ENCODE measurements around the gene DNMT3B. TPM values are rescaled to one million over a fixed set of nuclear protein-coding genes. Genes with fewer than 3 reads are reported as not detected.

DNMT3B gene
- polyA plus RNA-seq, 3 donors, result 0.39 to 0.44 TPM; not detected in 1

DNA sequence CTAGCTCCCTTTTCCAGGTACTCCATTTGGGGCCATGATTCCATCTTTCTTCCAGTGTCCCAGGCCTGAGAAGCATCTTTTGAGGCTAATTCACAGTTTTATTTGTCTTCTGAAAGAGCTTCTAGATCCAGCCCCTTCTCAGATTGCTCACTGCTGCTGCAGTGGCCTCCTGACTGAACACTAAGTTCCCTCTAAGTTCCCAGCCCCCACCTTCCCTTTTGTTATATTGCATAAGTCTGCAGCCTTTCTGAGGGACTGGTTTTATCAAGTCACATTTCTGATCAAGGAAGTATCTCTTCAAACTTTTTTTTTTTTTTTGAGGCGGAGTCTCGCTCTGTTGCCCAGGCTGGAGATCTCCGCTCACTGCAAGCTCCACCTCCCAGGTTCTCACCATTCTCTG is 68.3 kb downstream of the DNMT3B start:
- Histone ChIP-seq H3K9me3 (replicated peaks in 1 of 2; ENCODE audit: control insufficient read depth in 1 of 2, insufficient read depth in 1 of 2, low read length in 2 of 2) (no peaks in the 10 kb centered on the region), H3K36me3 (replicated peaks in 1 of 2; ENCODE audit: control insufficient read depth in 1 of 2, insufficient read depth in 2 of 2, low read length in 2 of 2) (peaks cover 47 to 80% of the 10 kb centered on the region in 2 donors), H3K9ac (ENCODE audit: insufficient read depth, low read length, poor library complexity, severe bottlenecking) (peak overlapping the region; percentile 42), H3K4me3 (replicated peaks in 1 of 3; ENCODE audit: low read depth in 2 of 3, low read length in 3 of 3) (peak overlapping the region in 1 of 3 experiments; percentile 43), H3K27me3 (ENCODE audit: control insufficient read depth in 2 of 2, insufficient read depth in 2 of 2, low read length in 2 of 2) (no peaks in the 10 kb centered on the region), H3K27ac (ENCODE audit: low read depth in 1 of 2, low read length in 2 of 2) (peak overlapping the region; percentile 85 to 87), H3K4me2 (replicated peaks; ENCODE audit: extremely low read depth, low read length, poor library complexity, severe bottlenecking) (peak overlapping the region; percentile 50), H4K20me1 (ENCODE audit: insufficient read depth, low read length) (peaks cover 59% of the 10 kb centered on the region), H3K4me1 (ENCODE audit: control insufficient read depth in 1 of 2, insufficient read depth in 2 of 2, low read length in 2 of 2) (peaks cover 19 to 23% of the 10 kb centered on the region in 2 donors), H3K79me2 (ENCODE audit: insufficient read depth, low read length) (peaks cover 100% of the 10 kb centered on the region), H2AFZ (ENCODE audit: insufficient read depth, low read depth, low read length, poor library complexity, severe bottlenecking) (no peak overlapping the region)
- Mint-ChIP-seq H3K27me3 (ENCODE audit: low read depth in 3 of 3) (peaks cover 0 to under 1% (median 0%) of the 10 kb centered on the region in 3 donors), H3K9me3 (peaks cover 0 to 3% (median 0%) of the 10 kb centered on the region in 7 donors), H3K4me1 (peaks cover 29% of the 10 kb centered on the region), H3K27ac (peak overlapping the region; percentile 89 to 98 (median 94)), H3K36me3 (peaks cover 51 to 79% of the 10 kb centered on the region in 2 donors), H3K4me3 (peak overlapping the region; percentile 51 to 77)
- no CpG with 5 or more reads among the region's 3 CpGs for WGBS (ENCODE audit: insufficient coverage)
- TF ChIP-seq, protein P1, sequence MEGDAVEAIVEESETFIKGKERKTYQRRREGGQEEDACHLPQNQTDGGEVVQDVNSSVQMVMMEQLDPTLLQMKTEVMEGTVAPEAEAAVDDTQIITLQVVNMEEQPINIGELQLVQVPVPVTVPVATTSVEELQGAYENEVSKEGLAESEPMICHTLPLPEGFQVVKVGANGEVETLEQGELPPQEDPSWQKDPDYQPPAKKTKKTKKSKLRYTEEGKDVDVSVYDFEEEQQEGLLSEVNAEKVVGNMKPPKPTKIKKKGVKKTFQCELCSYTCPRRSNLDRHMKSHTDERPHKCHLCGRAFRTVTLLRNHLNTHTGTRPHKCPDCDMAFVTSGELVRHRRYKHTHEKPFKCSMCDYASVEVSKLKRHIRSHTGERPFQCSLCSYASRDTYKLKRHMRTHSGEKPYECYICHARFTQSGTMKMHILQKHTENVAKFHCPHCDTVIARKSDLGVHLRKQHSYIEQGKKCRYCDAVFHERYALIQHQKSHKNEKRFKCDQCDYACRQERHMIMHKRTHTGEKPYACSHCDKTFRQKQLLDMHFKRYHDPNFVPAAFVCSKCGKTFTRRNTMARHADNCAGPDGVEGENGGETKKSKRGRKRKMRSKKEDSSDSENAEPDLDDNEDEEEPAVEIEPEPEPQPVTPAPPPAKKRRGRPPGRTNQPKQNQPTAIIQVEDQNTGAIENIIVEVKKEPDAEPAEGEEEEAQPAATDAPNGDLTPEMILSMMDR (IDR thresholded peaks at IDR 0.05), result no peak
- intact Hi-C loops (cut with micrococcal nuclease), result no loop called here
- DNase-seq, result peak; percentile 89 to 92 (median 90)

DNA sequence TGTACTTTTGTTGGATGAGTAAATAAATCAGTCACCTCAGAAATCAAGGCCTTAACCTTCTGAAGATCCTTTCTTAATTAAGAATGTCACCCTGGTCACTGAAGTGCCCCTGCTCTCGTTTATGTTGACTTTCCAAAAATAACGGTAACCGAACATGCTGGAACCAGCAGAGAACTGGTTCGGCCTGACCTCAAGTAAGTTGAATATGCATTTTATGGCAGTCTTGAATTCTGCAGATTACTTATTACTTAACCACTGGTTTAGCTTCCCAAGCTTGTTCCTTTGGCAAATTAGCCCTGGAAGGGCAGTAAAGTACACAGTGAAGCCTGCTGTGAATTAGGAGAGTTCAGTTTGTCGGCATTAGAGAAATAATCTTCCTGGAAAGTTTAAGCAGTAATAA is 69.8 kb downstream of the DNMT3B start:
- peak overlapping the region in 1 of 7 donors; percentile 52 for H3K27ac Mint-ChIP-seq
- H3K27me3 Mint-ChIP-seq (ENCODE audit: low read depth in 3 of 3), result peaks cover 0 to 1% (median 0%) of the 10 kb centered on the region in 3 donors
- H4K20me1 ChIP-seq (ENCODE audit: insufficient read depth, low read length), result peaks cover 65% of the 10 kb centered on the region
- intact Hi-C loops (cut with micrococcal nuclease), result no loop called here
- H3K79me2 ChIP-seq (ENCODE audit: insufficient read depth, low read length), result peaks cover 99% of the 10 kb centered on the region
- peak overlapping the region in 1 of 2 donors; percentile 17 for H3K27ac ChIP-seq (ENCODE audit: low read depth in 1 of 2, low read length in 2 of 2)
- H3K9ac ChIP-seq (ENCODE audit: insufficient read depth, low read length, poor library complexity, severe bottlenecking), result no peak overlapping the region
- H3K4me2 ChIP-seq (replicated peaks; ENCODE audit: extremely low read depth, low read length, poor library complexity, severe bottlenecking), result no peak overlapping the region
- H3K27me3 ChIP-seq (ENCODE audit: control insufficient read depth in 2 of 2, insufficient read depth in 2 of 2, low read length in 2 of 2), result no peaks in the 10 kb centered on the region
- H3K4me1 Mint-ChIP-seq, result peaks cover 29% of the 10 kb centered on the region
- H2AFZ ChIP-seq (ENCODE audit: insufficient read depth, low read depth, low read length, poor library complexity, severe bottlenecking), result no peak overlapping the region
- no peak overlapping the region for H3K4me3 Mint-ChIP-seq
- H3K4me1 ChIP-seq (ENCODE audit: control insufficient read depth in 1 of 2, insufficient read depth in 2 of 2, low read length in 2 of 2), result peaks cover 19 to 23% of the 10 kb centered on the region in 2 donors
- H3K4me3 ChIP-seq (replicated peaks in 1 of 3; ENCODE audit: low read depth in 2 of 3, low read length in 3 of 3), result no peak overlapping the region
- DNase-seq, result no peak
- no peaks in the 10 kb centered on the region for H3K9me3 ChIP-seq (replicated peaks in 1 of 2; ENCODE audit: control insufficient read depth in 1 of 2, insufficient read depth in 1 of 2, low read length in 2 of 2)
- peaks cover 49 to 83% of the 10 kb centered on the region in 2 donors for H3K36me3 ChIP-seq (replicated peaks in 1 of 2; ENCODE audit: control insufficient read depth in 1 of 2, insufficient read depth in 2 of 2, low read length in 2 of 2)
- TF ChIP-seq, protein P1 (IDR thresholded peaks at IDR 0.05), result no peak
- WGBS (ENCODE audit: insufficient coverage), result 89% methylated on average over 3 of the region's 5 CpGs
- H3K36me3 Mint-ChIP-seq, result peaks cover 48 to 83% of the 10 kb centered on the region in 2 donors
- peaks cover 0 to 3% (median 0%) of the 10 kb centered on the region in 7 donors for H3K9me3 Mint-ChIP-seq
